Measurements from ENCODE around the gene TMEM59.
A peak's percentile ranks its signal among the peaks of the same experiment; 100 is the strongest.
"Not testable (repeated sequence)": the region's sequence is repeated elsewhere in the genome, so short reads cannot be mapped to it uniquely, and the experiment has no call there.

Gene TMEM59

DNA sequence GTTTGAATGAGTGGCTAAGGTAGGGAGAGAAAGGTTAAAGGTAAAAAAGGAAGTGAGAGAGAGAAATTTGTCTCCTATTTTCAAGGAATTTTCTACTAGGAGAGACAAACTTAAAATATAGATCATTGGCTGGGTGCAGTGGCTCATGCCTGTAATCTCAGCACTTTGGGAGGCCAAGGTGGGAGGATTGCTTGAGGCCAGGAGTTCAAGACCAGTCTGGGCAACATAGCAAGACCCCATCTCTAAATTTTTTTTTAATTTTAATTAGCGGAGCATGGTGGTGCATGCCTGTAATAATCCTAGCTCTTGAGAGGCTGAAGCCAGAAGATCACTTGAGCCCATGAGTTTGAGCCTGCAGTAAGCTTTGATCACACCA is 41.7 kb upstream of the TMEM59 start:
- CTCF ChIA-PET, result interaction anchor here (0.8 to 1.7 kb wide), 3 partner anchors 11 to 21 kb away, joined by 3 to 5 read pairs (median 3); no protein-coding TSS in a partner anchor
- H3K9me3 ChIP-seq (ENCODE audit: control extremely low read depth in 1 of 5, control insufficient read depth in 4 of 5, insufficient read depth in 2 of 5, low read depth in 1 of 5, low read length in 4 of 5); H3K27me3 ChIP-seq (replicated peaks in 2 of 5; ENCODE audit: control insufficient read depth in 4 of 5, insufficient read depth in 5 of 5, low read length in 4 of 5); POLR2A ChIA-PET; DNase-seq; H3K4me3 ChIP-seq (ENCODE audit: control insufficient read depth in 1 of 7, extremely low read depth in 1 of 7, insufficient read depth in 4 of 7, low read depth in 2 of 7, low read length in 6 of 7): not testable (repeated sequence)
- Histone ChIP-seq H3K4me1 (ENCODE audit: control extremely low read depth in 1 of 4, control insufficient read depth in 4 of 4, insufficient read depth in 4 of 4, low read length in 3 of 4) (peaks cover 25 to 70% (median 61%) of the 10 kb centered on the region in 4 experiments), H3K36me3 (ENCODE audit: control insufficient read depth in 4 of 4, insufficient read depth in 4 of 4, low read length in 3 of 4) (peaks cover under 1 to 11% (median 4%) of the 10 kb centered on the region in 4 experiments), H3K27ac (ENCODE audit: insufficient read depth in 1 of 2, low read depth in 1 of 2, low read length in 2 of 2, poor library complexity in 1 of 2, severe bottlenecking in 2 of 2) (peak overlapping the region in 1 of 2 experiments; percentile 43)
- WGBS (ENCODE audit: insufficient coverage), result no CpG with 5 or more reads among the region's 1 CpG

DNA sequence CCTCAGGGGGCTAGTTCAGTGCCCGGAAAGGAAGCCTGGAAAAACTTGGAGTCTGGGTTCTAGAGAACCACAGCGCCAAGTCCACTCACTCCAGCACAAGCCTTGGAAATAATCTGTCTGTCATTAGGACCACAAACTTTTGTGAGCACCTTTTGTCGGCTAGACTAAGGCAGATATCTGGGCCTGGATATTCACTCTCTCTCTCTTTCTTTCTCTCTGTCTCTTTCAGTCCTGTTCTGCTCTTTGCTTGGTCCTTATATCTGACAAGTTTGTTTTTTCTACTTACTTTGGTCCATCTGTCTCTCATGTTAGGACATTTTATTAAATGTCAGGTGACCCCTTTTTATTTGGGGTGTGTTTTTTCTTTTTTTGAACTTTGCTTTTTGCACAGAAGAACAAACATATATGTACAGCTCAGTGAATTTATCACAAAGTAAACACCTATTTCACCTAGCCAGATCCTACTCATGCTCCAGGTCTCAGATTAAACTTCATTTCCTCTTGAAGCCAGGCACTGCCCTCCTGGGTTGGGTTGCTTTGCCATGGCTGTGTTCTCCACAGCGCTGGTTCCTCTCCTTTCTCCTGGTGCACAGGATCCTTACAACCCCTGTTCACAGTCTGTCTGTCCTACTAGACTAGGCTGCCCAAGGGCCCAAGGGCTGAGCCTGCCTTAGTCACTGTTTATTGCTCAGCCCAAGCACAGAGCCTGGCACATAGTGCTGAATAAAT is 41.2 kb upstream of the TMEM59 start:
- H3K27ac ChIP-seq (ENCODE audit: insufficient read depth in 1 of 2, low read depth in 1 of 2, low read length in 2 of 2, poor library complexity in 1 of 2, severe bottlenecking in 2 of 2), result peak overlapping the region in 1 of 2 experiments; percentile 43
- peaks cover 3 to 11% (median 6%) of the 10 kb centered on the region in 4 experiments for H3K36me3 ChIP-seq (ENCODE audit: control insufficient read depth in 4 of 4, insufficient read depth in 4 of 4, low read length in 3 of 4)
- H3K4me3 ChIP-seq (ENCODE audit: control insufficient read depth in 1 of 7, extremely low read depth in 1 of 7, insufficient read depth in 4 of 7, low read depth in 2 of 7, low read length in 6 of 7), result no peak overlapping the region
- WGBS (ENCODE audit: insufficient coverage), result 92% methylated on average over 4 of the region's 4 CpGs
- CTCF ChIA-PET, result interaction anchor here (1.5 to 1.7 kb wide), 2 partner anchors 11 to 20 kb away, joined by 3 to 5 read pairs; no protein-coding TSS in a partner anchor
- no peaks in the 10 kb centered on the region for H3K9me3 ChIP-seq (ENCODE audit: control extremely low read depth in 1 of 5, control insufficient read depth in 4 of 5, insufficient read depth in 2 of 5, low read depth in 1 of 5, low read length in 4 of 5)
- DNase-seq, result no peak
- H3K4me1 ChIP-seq (ENCODE audit: control extremely low read depth in 1 of 4, control insufficient read depth in 4 of 4, insufficient read depth in 4 of 4, low read length in 3 of 4), result peaks cover 23 to 64% (median 56%) of the 10 kb centered on the region in 4 experiments
- H3K27me3 ChIP-seq (replicated peaks in 2 of 5; ENCODE audit: control insufficient read depth in 4 of 5, insufficient read depth in 5 of 5, low read length in 4 of 5), result no peaks in the 10 kb centered on the region
- POLR2A ChIA-PET, result interaction anchor here (0.7 kb wide), 1 partner anchor 158 kb away, joined by 7 read pairs; no protein-coding TSS in a partner anchor

DNA sequence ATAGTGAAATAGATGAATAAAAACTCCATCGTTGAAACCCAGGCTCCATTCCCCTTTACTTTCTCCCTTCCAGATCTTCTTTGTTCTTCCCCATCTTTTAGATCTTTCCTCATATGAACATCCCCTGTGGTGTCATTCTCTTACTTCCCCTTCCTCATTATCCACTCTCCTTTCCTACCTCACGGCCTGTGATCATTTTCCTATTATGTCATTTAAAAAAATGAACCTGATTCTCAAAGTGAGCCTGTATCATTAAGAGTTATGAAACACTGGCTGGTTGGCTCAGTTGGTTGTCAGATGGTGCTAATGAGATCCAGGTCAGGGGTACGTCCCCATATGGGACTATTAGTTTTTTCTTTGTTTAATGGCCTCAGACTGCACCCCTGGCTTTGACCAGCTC is 38.7 kb upstream of the TMEM59 start:
- no peak overlapping the region for H3K4me3 ChIP-seq (ENCODE audit: control insufficient read depth in 1 of 7, extremely low read depth in 1 of 7, insufficient read depth in 4 of 7, low read depth in 2 of 7, low read length in 6 of 7)

DNA sequence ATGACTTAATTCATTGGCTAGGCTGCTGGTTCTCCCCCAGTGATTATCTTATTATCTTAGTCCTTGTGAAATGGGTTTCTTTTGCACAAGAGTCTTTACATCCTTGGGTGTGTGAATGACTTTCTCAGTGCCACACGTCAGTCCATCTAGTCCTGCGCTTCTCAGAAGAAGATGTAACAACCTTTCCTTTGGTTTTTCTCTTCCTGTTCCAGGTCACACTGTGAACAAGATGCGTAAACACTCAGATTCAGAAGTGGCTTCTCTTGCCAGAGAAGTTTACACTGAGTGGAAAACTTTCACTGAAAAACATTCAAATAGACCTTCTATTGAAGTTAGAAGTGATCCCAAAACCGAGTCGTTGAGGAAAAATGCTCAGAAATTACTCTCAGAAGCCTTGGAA is 35.4 kb upstream of the TMEM59 start:
- no peak overlapping the region for H3K4me3 ChIP-seq (ENCODE audit: control insufficient read depth in 1 of 7, extremely low read depth in 1 of 7, insufficient read depth in 4 of 7, low read depth in 2 of 7, low read length in 6 of 7)
- 92% methylated on average over 2 of the region's 5 CpGs for WGBS (ENCODE audit: insufficient coverage)
- peaks cover 2 to 11% (median 7%) of the 10 kb centered on the region in 4 experiments for H3K36me3 ChIP-seq (ENCODE audit: control insufficient read depth in 4 of 4, insufficient read depth in 4 of 4, low read length in 3 of 4)
- no peak overlapping the region for H3K27ac ChIP-seq (ENCODE audit: insufficient read depth in 1 of 2, low read depth in 1 of 2, low read length in 2 of 2, poor library complexity in 1 of 2, severe bottlenecking in 2 of 2)
- POLR2A ChIA-PET, result no interaction called here
- H3K27me3 ChIP-seq (replicated peaks in 2 of 5; ENCODE audit: control insufficient read depth in 4 of 5, insufficient read depth in 5 of 5, low read length in 4 of 5), result no peaks in the 10 kb centered on the region
- H3K4me1 ChIP-seq (ENCODE audit: control extremely low read depth in 1 of 4, control insufficient read depth in 4 of 4, insufficient read depth in 4 of 4, low read length in 3 of 4), result peaks cover 0 to 9% (median 5%) of the 10 kb centered on the region in 4 experiments
- no peak for DNase-seq
- no peaks in the 10 kb centered on the region for H3K9me3 ChIP-seq (ENCODE audit: control extremely low read depth in 1 of 5, control insufficient read depth in 4 of 5, insufficient read depth in 2 of 5, low read depth in 1 of 5, low read length in 4 of 5)
- CTCF ChIA-PET, result interaction anchor here (0.7 to 1.1 kb wide), 2 partner anchors 12 to 15 kb away, joined by 3 read pairs; no protein-coding TSS in a partner anchor

More for the DNA sequence above, 38.7 kb upstream of the TMEM59 start:
- Histone ChIP-seq H3K4me1 (ENCODE audit: control extremely low read depth in 1 of 4, control insufficient read depth in 4 of 4, insufficient read depth in 4 of 4, low read length in 3 of 4) (peaks cover 17 to 40% (median 32%) of the 10 kb centered on the region in 4 experiments), H3K27me3 (replicated peaks in 2 of 5; ENCODE audit: control insufficient read depth in 4 of 5, insufficient read depth in 5 of 5, low read length in 4 of 5) (no peaks in the 10 kb centered on the region), H3K36me3 (ENCODE audit: control insufficient read depth in 4 of 4, insufficient read depth in 4 of 4, low read length in 3 of 4) (peaks cover 2 to 7% (median 6%) of the 10 kb centered on the region in 4 experiments), H3K27ac (ENCODE audit: insufficient read depth in 1 of 2, low read depth in 1 of 2, low read length in 2 of 2, poor library complexity in 1 of 2, severe bottlenecking in 2 of 2) (no peak overlapping the region), H3K9me3 (ENCODE audit: control extremely low read depth in 1 of 5, control insufficient read depth in 4 of 5, insufficient read depth in 2 of 5, low read depth in 1 of 5, low read length in 4 of 5) (no peaks in the 10 kb centered on the region)
- DNase-seq, result no peak
- CTCF ChIA-PET, result no interaction called here
- POLR2A ChIA-PET, result no interaction called here
- 88% methylated on average over 1 of the region's 3 CpGs for WGBS (ENCODE audit: insufficient coverage)

DNA sequence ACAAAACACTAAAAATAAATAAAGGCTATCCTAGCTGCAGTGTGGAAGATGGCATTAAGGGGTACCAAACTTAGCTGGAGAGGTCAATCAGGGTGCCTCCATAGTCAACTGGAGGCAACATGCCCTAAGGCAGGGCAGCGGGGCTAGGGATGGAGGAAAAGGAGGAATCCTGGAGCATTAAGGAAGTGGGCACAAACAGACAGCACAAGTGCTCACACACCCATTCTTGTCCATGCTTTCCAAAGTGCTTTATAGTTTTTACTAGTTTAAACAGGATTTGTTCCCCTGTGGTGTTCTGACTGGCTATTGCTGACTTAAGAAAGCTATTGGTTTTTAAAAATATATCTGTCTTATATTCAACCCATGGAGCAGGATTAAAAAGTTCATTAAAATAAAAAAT is 33.8 kb upstream of the TMEM59 start:
- no peaks in the 10 kb centered on the region for H3K27me3 ChIP-seq (replicated peaks in 2 of 5; ENCODE audit: control insufficient read depth in 4 of 5, insufficient read depth in 5 of 5, low read length in 4 of 5)
- H3K9me3 ChIP-seq (ENCODE audit: control extremely low read depth in 1 of 5, control insufficient read depth in 4 of 5, insufficient read depth in 2 of 5, low read depth in 1 of 5, low read length in 4 of 5), result no peaks in the 10 kb centered on the region
- CTCF ChIA-PET, result interaction anchor here (0.5 to 1.2 kb wide), 7 partner anchors 9 to 50 kb away, joined by 3 to 5 read pairs (median 3); no protein-coding TSS in a partner anchor
- DNase-seq, result no peak
- H3K4me3 ChIP-seq (ENCODE audit: control insufficient read depth in 1 of 7, extremely low read depth in 1 of 7, insufficient read depth in 4 of 7, low read depth in 2 of 7, low read length in 6 of 7), result no peak overlapping the region
- no CpG with 5 or more reads among the region's 1 CpG for WGBS (ENCODE audit: insufficient coverage)
- H3K27ac ChIP-seq (ENCODE audit: insufficient read depth in 1 of 2, low read depth in 1 of 2, low read length in 2 of 2, poor library complexity in 1 of 2, severe bottlenecking in 2 of 2), result no peak overlapping the region
- POLR2A ChIA-PET, result no interaction called here
- H3K4me1 ChIP-seq (ENCODE audit: control extremely low read depth in 1 of 4, control insufficient read depth in 4 of 4, insufficient read depth in 4 of 4, low read length in 3 of 4), result peaks cover 0 to 2% (median 0%) of the 10 kb centered on the region in 4 experiments
- peaks cover 3 to 11% (median 6%) of the 10 kb centered on the region in 4 experiments for H3K36me3 ChIP-seq (ENCODE audit: control insufficient read depth in 4 of 4, insufficient read depth in 4 of 4, low read length in 3 of 4)

DNA sequence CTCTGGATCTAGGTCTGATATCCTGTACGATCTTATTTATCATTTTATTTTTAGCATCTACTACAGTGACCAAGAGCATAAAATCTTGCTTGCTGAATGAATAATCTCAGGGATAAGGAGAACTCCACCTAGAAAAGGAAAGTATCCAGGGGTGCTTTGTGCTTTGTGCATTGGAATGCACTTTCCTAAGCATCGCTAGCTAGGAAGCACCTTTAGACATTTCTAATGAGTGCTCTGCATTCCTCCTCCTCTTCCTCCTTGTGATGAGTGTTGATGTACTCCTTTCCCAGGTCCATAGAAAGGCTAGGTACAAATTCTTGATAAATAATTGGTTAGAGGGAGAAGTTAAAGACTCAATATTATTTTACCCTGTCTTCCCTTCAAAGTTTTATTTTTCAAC is 31.8 kb upstream of the TMEM59 start:
- H3K4me3 ChIP-seq (ENCODE audit: control insufficient read depth in 1 of 7, extremely low read depth in 1 of 7, insufficient read depth in 4 of 7, low read depth in 2 of 7, low read length in 6 of 7), result no peak overlapping the region
- 100% methylated on average over 1 of the region's 2 CpGs for WGBS (ENCODE audit: insufficient coverage)
- POLR2A ChIA-PET, result no interaction called here
- no peak overlapping the region for H3K27ac ChIP-seq (ENCODE audit: insufficient read depth in 1 of 2, low read depth in 1 of 2, low read length in 2 of 2, poor library complexity in 1 of 2, severe bottlenecking in 2 of 2)
- H3K4me1 ChIP-seq (ENCODE audit: control extremely low read depth in 1 of 4, control insufficient read depth in 4 of 4, insufficient read depth in 4 of 4, low read length in 3 of 4), result peaks cover 0 to 2% (median 0%) of the 10 kb centered on the region in 4 experiments
- peaks cover 2 to 9% (median 6%) of the 10 kb centered on the region in 4 experiments for H3K36me3 ChIP-seq (ENCODE audit: control insufficient read depth in 4 of 4, insufficient read depth in 4 of 4, low read length in 3 of 4)
- H3K9me3 ChIP-seq (ENCODE audit: control extremely low read depth in 1 of 5, control insufficient read depth in 4 of 5, insufficient read depth in 2 of 5, low read depth in 1 of 5, low read length in 4 of 5), result no peaks in the 10 kb centered on the region
- DNase-seq, result no peak
- no peaks in the 10 kb centered on the region for H3K27me3 ChIP-seq (replicated peaks in 2 of 5; ENCODE audit: control insufficient read depth in 4 of 5, insufficient read depth in 5 of 5, low read length in 4 of 5)
- CTCF ChIA-PET, result interaction anchor here (1.0 kb wide), 1 partner anchor 12 kb away, joined by 4 read pairs; no protein-coding TSS in a partner anchor
